ENCODE results near the gene PLA2G4F. TPM values are rescaled to one million over a fixed set of nuclear protein-coding genes. Genes with fewer than 3 reads are reported as not detected.

The PLA2G4F gene
- total RNA-seq, 1 experiment from 2014 or later = not detected

GRCh38 chr15:42133886-42134502 lies 22.4 kb downstream of the PLA2G4F start:
- no peak overlapping the region for H2BK20ac ChIP-seq (ENCODE audit: low read depth, low read length, poor library complexity, severe bottlenecking)
- no peaks in the 10 kb centered on the region for H3K27me3 Mint-ChIP-seq (ENCODE audit: low read depth)
- no peaks in the 10 kb centered on the region for H3K36me3 Mint-ChIP-seq (ENCODE audit: insufficient read depth in 1 of 3, low read depth in 3 of 3)
- no peak overlapping the region for H3K56ac ChIP-seq (ENCODE audit: insufficient read length, low read depth, low read length)
- H3K4me2 ChIP-seq (ENCODE audit: insufficient read depth, insufficient read length, low read length) = no peak overlapping the region
- H2BK12ac ChIP-seq (ENCODE audit: insufficient read length, low read depth, low read length) = no peak overlapping the region
- H3K23me2 ChIP-seq (ENCODE audit: insufficient read length, low read depth, low read length, poor library complexity, severe bottlenecking) = no peaks in the 10 kb centered on the region
- H3K79me2 ChIP-seq (ENCODE audit: insufficient read depth, low read length) = no peaks in the 10 kb centered on the region
- peaks cover 7 to 14% of the 10 kb centered on the region in 2 experiments for H3K4me1 Mint-ChIP-seq
- H4K91ac ChIP-seq (ENCODE audit: insufficient read length, low read depth, low read length) = no peak overlapping the region
- H3K27ac ChIP-seq (ENCODE audit: insufficient read length, low read depth, low read length) = no peak overlapping the region
- H2BK120ac ChIP-seq (ENCODE audit: low read depth, low read length, poor library complexity, severe bottlenecking) = no peak overlapping the region
- no peak overlapping the region for H2AFZ ChIP-seq (ENCODE audit: low read length)
- H3K9me3 Mint-ChIP-seq = peaks cover 0 to 2% of the 10 kb centered on the region in 2 experiments; a peak in 1 of 5 replicates
- H4K8ac ChIP-seq (replicated peaks; ENCODE audit: insufficient read length, low read depth, low read length) = no peak overlapping the region
- peak; percentile 89 for DNase-seq
- TF ChIP-seq CTCF (conservative IDR thresholded peaks at IDR 0.05) = peak; percentile 87
- H3T11ph ChIP-seq (ENCODE audit: low read length) = no peak overlapping the region
- H3K9ac ChIP-seq (ENCODE audit: extremely low read depth, insufficient read length, low read length) = no peak overlapping the region
- no peak overlapping the region for H3K27ac Mint-ChIP-seq
- H3K9me3 ChIP-seq (ENCODE audit: control insufficient read depth, low read depth, low read length) = no peaks in the 10 kb centered on the region
- H3K4me3 Mint-ChIP-seq = no peak overlapping the region
- no CpG with 5 or more reads among the region's 11 CpGs for WGBS (ENCODE audit: extremely low coverage, insufficient read length, low lambda C conversion rate)
- H3K14ac ChIP-seq (ENCODE audit: insufficient read depth, low read length) = no peak overlapping the region
- H3K4ac ChIP-seq (ENCODE audit: low read depth, low read length) = no peak overlapping the region
- no peak overlapping the region for H3K23ac ChIP-seq (ENCODE audit: insufficient read length, low read depth, low read length)
- no peaks in the 10 kb centered on the region for H3K4me1 ChIP-seq (ENCODE audit: insufficient read depth, low read length)
- no peak overlapping the region for H2BK5ac ChIP-seq (ENCODE audit: insufficient read length, low read length)
- no peak overlapping the region for H2BK15ac ChIP-seq (ENCODE audit: low read depth, low read length)
- no peaks in the 10 kb centered on the region for H3K27me3 ChIP-seq (ENCODE audit: insufficient read depth, low read length)
- no peaks in the 10 kb centered on the region for H4K20me1 ChIP-seq (ENCODE audit: control insufficient read depth, insufficient read depth, insufficient read length)
- no peak overlapping the region for H2AK5ac ChIP-seq (ENCODE audit: insufficient read length, low read length)
- no peak overlapping the region for H4K5ac ChIP-seq (ENCODE audit: insufficient read length, low read depth, low read length)
- no peak overlapping the region for H3K18ac ChIP-seq (ENCODE audit: insufficient read length, low read depth, low read length)
- H3K79me1 ChIP-seq (ENCODE audit: insufficient read depth, low read depth, low read length, poor library complexity, severe bottlenecking) = no peaks in the 10 kb centered on the region
